A549 (cell line): ENCODE measurements around the gene SAYSD1.

ENCODE experiments used
- MAX ChIP-seq: IDR thresholded peaks from 2 replicates; pipeline ENCODE4 v1.6.1; 2012
- POLR2A ChIP-seq: IDR thresholded peaks from 2 replicates; pipeline ENCODE4 v1.6.1; 2012; ENCODE audit warnings: mild to moderate bottlenecking, low read length

DNA sequence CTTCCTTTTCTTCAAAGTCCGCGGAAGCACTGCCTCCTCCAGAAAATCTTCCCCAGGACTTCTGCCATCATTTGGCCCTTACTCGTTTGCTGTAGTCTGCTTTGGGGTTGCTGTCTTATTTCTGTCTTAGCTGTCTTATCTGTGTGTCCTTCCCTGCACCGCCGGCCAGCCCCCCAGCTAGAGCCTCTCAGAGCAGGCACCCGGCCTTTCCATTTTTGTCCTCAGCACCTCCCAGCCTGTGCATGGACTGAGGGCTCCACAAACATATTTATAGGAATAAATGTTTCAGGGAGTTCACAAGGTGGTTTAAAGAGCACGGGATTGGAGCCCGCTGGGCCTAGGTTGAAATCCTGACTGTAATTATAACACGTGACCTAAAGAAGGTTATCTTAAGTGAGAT is 58.3 kb downstream of the SAYSD1 start:
- TF ChIP-seq MAX, result no peak
- TF ChIP-seq POLR2A, result no peak
